Vagina (tissue), 2 donors: ENCODE measurements around the gene S100Z.

Experiments used
- CTCF ChIP-seq, 3 experiments: fragments of 450-650 bp in 2 of 3; fragments of 200-600 bp in 1 of 3; sonication (generic) in 1 of 3; IDR thresholded peaks; one replicate each; pipeline ENCODE4 v1.5.1; 2017 to 2019; ENCODE audit warnings: antibody characterized with exemption in 3 of 3, mild to moderate bottlenecking in 2 of 3, moderate library complexity in 2 of 3
- POLR2A ChIP-seq, 2 donors: fragments of 450-650 bp; IDR thresholded peaks; one replicate each; pipeline ENCODE4 v1.6.1; 2017; ENCODE audit warnings: antibody characterized with exemption in 2 of 2, mild to moderate bottlenecking in 2 of 2, moderate library complexity in 2 of 2
- POLR2AphosphoS5 ChIP-seq, 2 donors: sonication (generic); formaldehyde crosslinking; IDR thresholded peaks; one replicate each; pipeline ENCODE4 v1.9.0; 2017; ENCODE audit warnings: antibody characterized with exemption in 2 of 2, mild to moderate bottlenecking in 2 of 2, low read depth in 1 of 2; ENCODE audit not compliant: insufficient read depth in 1 of 2

GRCh38 chr5:76854644-76855043 is 4.8 kb downstream of the S100Z start:
- TF ChIP-seq CTCF (IDR thresholded peaks at IDR 0.05) = no peak
- no peak for TF ChIP-seq POLR2AphosphoS5 (IDR thresholded peaks at IDR 0.05; ENCODE audit: insufficient read depth in 1 of 2, low read depth in 1 of 2)
- no peak for TF ChIP-seq POLR2A (IDR thresholded peaks at IDR 0.05)
